ENCODE measurements around the gene PLCE1.

GRCh38 chr10:94000638-94001415 is 7.1 kb downstream of the PLCE1 start:
- TF ChIP-seq POLR2AphosphoS5 (IDR thresholded peaks at IDR 0.05; ENCODE audit: low read depth): no peak
- no peak for TF ChIP-seq CTCF (conservative IDR thresholded peaks at IDR 0.05; ENCODE audit: low read depth in 2 of 2)
- TF ChIP-seq ETS1 (IDR thresholded peaks at IDR 0.05): no peak
- no peak for TF ChIP-seq EZH2phosphoT487 (IDR thresholded peaks at IDR 0.05; ENCODE audit: unreplicated experiment)
